Chondrocyte (in vitro differentiated cells): ENCODE measurements around the gene ATXN7L3. TPM values are rescaled to one million over a fixed set of nuclear protein-coding genes. Genes with fewer than 3 reads are reported as not detected.
A peak's percentile ranks its signal among the peaks of the same experiment; 100 is the strongest.

Experiments
- DNase-seq: peaks from one replicate; pipeline ENCODE4 v3.0.0; 2021; ENCODE audit warnings: mixed read lengths, low spot score
- H3K27ac Mint-ChIP-seq: one replicate; pipeline ENCODE4 v1.8.0; 2021; ENCODE audit warnings: mild to moderate bottlenecking, moderate library complexity, mixed read lengths; ENCODE audit not compliant: unreplicated experiment
- H3K27me3 Mint-ChIP-seq: 2 replicates; pipeline ENCODE4 v1.8.0; 2021; ENCODE audit warnings: low read depth, mixed read lengths
- H3K36me3 Mint-ChIP-seq: 2 replicates; pipeline ENCODE4 v1.8.0; 2021; ENCODE audit warnings: low read depth, mixed read lengths
- H3K4me1 Mint-ChIP-seq: 2 replicates; pipeline ENCODE4 v1.8.0; 2021; ENCODE audit warnings: low read depth, mild to moderate bottlenecking, mixed read lengths
- H3K4me3 Mint-ChIP-seq: one replicate; pipeline ENCODE4 v1.8.0; 2021; ENCODE audit warnings: mild to moderate bottlenecking, moderate library complexity, mixed read lengths; ENCODE audit not compliant: unreplicated experiment
- H3K9me3 Mint-ChIP-seq: 2 replicates; pipeline ENCODE4 v1.8.0; 2021; ENCODE audit warnings: low read depth, mixed read lengths
- total RNA-seq: library from RNA; stranded (reverse); gene quantifications from 3 replicates; pipeline ENCODE4 v1.2.1, GENCODE V29; 2021
- TF ChIP-seq, protein P1 (sequence below): fragments of 200-600 bp; sonication (generic); IDR thresholded peaks from 2 replicates; pipeline ENCODE4 v1.5.0; 2021; ENCODE audit warnings: antibody characterized with exemption, mild to moderate bottlenecking, moderate library complexity

The ATXN7L3 gene
- total RNA-seq, 1 donor from 2014 or later, result 93.4 TPM

DNA sequence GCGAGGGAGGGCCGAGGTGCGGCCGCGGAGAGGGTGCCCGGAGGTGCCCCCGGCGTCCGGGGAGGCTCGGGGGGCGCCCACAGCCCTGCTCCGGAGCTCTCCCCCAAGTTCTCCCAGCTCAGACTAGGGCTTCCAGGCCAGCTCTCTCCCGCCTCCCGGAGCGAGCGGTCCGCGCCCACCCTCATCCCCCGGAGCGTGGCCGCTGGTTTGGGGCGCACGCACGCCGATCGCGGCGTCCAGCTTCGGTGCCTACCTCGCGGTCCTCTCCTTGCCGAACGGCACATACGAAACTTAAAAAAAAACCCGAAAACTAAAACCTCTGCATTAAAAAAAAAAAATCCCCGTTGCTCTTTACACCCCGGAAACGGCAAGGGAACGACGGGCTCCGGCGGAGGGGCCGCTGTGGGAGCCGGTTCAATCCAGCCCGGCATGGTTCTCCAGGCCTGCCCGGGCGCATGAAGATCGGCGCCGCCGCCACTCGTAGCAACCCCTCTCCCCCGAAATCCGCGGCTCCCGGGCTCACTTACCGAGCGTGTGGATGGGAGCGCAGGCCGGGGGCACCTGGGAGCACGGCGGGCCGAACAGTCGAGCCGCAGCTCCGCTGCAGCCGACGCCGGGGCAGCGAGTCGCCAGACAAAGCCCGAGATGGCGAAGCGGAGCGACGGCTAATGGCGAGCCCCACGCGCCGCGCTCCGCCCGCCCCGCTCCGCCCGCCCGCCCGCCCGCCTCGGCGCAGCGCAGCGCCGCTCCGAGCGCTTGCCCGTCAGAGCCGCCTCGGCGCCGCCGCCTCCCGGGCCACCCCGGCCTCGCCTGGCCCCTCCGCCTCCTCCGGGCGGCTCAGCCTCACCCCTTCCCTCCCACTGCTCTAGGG is 20.8 kb upstream of the ATXN7L3 start:
- peaks cover 10% of the 10 kb centered on the region for H3K36me3 Mint-ChIP-seq
- peaks cover 39% of the 10 kb centered on the region for H3K4me1 Mint-ChIP-seq
- H3K27ac Mint-ChIP-seq, result peak overlapping the region; percentile 98
- no peaks in the 10 kb centered on the region for H3K9me3 Mint-ChIP-seq
- peak overlapping the region; percentile 90 for H3K4me3 Mint-ChIP-seq
- TF ChIP-seq, protein P1, sequence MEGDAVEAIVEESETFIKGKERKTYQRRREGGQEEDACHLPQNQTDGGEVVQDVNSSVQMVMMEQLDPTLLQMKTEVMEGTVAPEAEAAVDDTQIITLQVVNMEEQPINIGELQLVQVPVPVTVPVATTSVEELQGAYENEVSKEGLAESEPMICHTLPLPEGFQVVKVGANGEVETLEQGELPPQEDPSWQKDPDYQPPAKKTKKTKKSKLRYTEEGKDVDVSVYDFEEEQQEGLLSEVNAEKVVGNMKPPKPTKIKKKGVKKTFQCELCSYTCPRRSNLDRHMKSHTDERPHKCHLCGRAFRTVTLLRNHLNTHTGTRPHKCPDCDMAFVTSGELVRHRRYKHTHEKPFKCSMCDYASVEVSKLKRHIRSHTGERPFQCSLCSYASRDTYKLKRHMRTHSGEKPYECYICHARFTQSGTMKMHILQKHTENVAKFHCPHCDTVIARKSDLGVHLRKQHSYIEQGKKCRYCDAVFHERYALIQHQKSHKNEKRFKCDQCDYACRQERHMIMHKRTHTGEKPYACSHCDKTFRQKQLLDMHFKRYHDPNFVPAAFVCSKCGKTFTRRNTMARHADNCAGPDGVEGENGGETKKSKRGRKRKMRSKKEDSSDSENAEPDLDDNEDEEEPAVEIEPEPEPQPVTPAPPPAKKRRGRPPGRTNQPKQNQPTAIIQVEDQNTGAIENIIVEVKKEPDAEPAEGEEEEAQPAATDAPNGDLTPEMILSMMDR, result no peak
- H3K27me3 Mint-ChIP-seq, result no peaks in the 10 kb centered on the region
- no peak for DNase-seq

- no peak for DNase-seq
- Mint-ChIP-seq H3K4me1 (peaks cover 39% of the 10 kb centered on the region), H3K4me3 (peak within 1 kb of the TSS; percentile 87), H3K27ac (peak within 1 kb of the TSS; percentile 96), H3K27me3 (no peaks in the 10 kb centered on the region), H3K9me3 (no peaks in the 10 kb centered on the region), H3K36me3 (peaks cover 15% of the 10 kb centered on the region)
- TF ChIP-seq, protein P1, result no peak
Measured at GRCh38 chr17:44219616-44220212, 20.0 kb upstream of the ATXN7L3 start, which contains the start of gene UBTF. UBTF (minus strand) TSS chr17:44219675; CDS start chr17:44218229, 1,446 bp downstream.

- Mint-ChIP-seq H3K27me3 (no peaks in the 10 kb centered on the region), H3K4me1 (peaks cover 39% of the 10 kb centered on the region), H3K27ac (no peak overlapping the region), H3K36me3 (peaks cover 17% of the 10 kb centered on the region), H3K9me3 (no peaks in the 10 kb centered on the region), H3K4me3 (peak overlapping the region; percentile 22)
- DNase-seq, result no peak
- TF ChIP-seq, protein P1, result peak; percentile 41
Measured at GRCh38 chr17:44219108-44219615, 19.5 kb upstream of the ATXN7L3 start.

DNA sequence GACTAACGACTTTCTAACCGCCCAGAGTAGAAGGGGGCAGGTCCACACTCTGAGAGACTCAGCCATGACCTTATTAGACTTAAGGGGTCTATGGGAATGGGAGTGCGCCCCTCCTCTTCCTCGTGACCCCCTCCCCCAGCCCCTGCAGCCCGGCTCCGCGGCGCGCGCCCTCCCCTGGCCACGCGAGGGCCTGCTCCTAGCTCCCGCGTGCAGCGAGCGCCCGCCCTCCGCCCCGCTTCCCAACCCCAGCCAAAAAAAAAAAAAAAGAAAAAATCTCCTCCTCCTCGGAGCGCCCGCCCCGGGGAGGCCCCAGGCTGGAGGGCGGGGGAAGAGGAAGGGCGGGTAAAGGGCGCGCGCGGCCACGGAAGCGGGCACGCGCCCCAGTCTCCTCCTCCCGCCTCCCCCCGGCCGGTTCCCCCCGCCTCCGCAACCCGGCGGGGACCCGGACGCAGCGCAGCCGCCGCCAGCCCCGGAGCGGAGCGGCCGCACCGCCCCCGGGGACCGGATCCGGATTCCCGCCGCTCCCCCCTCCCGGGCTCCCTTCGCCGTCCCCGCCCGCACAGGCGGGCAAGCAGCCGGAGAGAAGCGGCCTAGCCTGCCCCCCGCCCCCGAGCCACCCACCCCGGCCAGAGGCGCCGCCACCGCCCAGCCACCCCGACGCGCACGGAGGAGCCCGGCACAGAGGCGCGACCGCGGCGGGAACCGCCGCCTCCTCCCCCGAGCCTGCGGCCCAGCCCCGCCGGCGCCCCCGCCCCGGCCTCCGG is 18.8 kb upstream of the ATXN7L3 start:
- H3K9me3 Mint-ChIP-seq, result no peaks in the 10 kb centered on the region
- H3K27ac Mint-ChIP-seq, result no peak overlapping the region
- peaks cover 22% of the 10 kb centered on the region for H3K36me3 Mint-ChIP-seq
- peaks cover 36% of the 10 kb centered on the region for H3K4me1 Mint-ChIP-seq
- H3K4me3 Mint-ChIP-seq, result peak overlapping the region; percentile 70
- TF ChIP-seq, protein P1, result peak; percentile 79
- H3K27me3 Mint-ChIP-seq, result no peaks in the 10 kb centered on the region
- no peak for DNase-seq
